Kidney epithelial cell (primary cell): ENCODE results near the gene ELMOD1. TPM values are rescaled to one million over a fixed set of nuclear protein-coding genes. Genes with fewer than 3 reads are reported as not detected.
A peak's percentile ranks its signal among the peaks of the same experiment; 100 is the strongest.

Experiments used
- DNase-seq: peaks from one replicate; pipeline ENCODE4 v3.0.0-alpha.2; 2010; ENCODE audit warnings: low read depth
- H3K27me3 ChIP-seq: 2 replicates; pipeline ENCODE4 v1.6.0; 2011; ENCODE audit warnings: low read length; ENCODE audit not compliant: control insufficient read depth, insufficient read depth
- H3K36me3 ChIP-seq: 2 replicates; pipeline ENCODE4 v1.5.1; 2011; ENCODE audit warnings: low read length; ENCODE audit not compliant: control insufficient read depth, insufficient read depth
- H3K4me3 ChIP-seq: 2 replicates; pipeline ENCODE4 v1.5.1; 2011; ENCODE audit warnings: low read depth, mild to moderate bottlenecking, control low read depth, low read length
- CTCF ChIP-seq: IDR thresholded peaks from 2 replicates; pipeline ENCODE4 v1.5.1; 2011; ENCODE audit warnings: mild to moderate bottlenecking, moderate library complexity, low read length, control low read depth, inconsistent platforms; ENCODE audit not compliant: insufficient read depth, poor library complexity, severe bottlenecking
- total RNA-seq: library from RNA; depleted of rRNA; stranded (reverse); fragments of >200 nt; gene quantifications from 2 replicates; pipeline ENCODE4 v1.2.3, GENCODE V29; 2015

Gene ELMOD1
- total RNA-seq, 1 donor from 2014 or later, result 0.21 TPM

- Histone ChIP-seq H3K27me3 (peaks cover 30% of the 10 kb centered on the region), H3K4me3 (no peak overlapping the region), H3K36me3 (no peaks in the 10 kb centered on the region)
- TF ChIP-seq CTCF, result no peak
- no peak for DNase-seq
Measured at GRCh38 chr11:107592813-107593212, 1.9 kb downstream of the ELMOD1 start.

- no peak for TF ChIP-seq CTCF
- Histone ChIP-seq H3K36me3 (no peaks in the 10 kb centered on the region), H3K4me3 (no peak overlapping the region), H3K27me3 (peaks cover 33% of the 10 kb centered on the region)
- DNase-seq, result no peak
Measured at GRCh38 chr11:107593951-107594350, 3.0 kb downstream of the ELMOD1 start.

- H3K27me3 ChIP-seq, result peaks cover 33% of the 10 kb centered on the region
- no peaks in the 10 kb centered on the region for H3K36me3 ChIP-seq
- no peak for DNase-seq
- TF ChIP-seq CTCF, result no peak
- H3K4me3 ChIP-seq, result no peak overlapping the region
Measured at GRCh38 chr11:107594736-107595135, 3.8 kb downstream of the ELMOD1 start.

GRCh38 chr11:107598225-107599139 lies 7.5 kb downstream of the ELMOD1 start:
- H3K4me3 ChIP-seq, result no peak overlapping the region
- H3K27me3 ChIP-seq, result peaks cover 6% of the 10 kb centered on the region
- DNase-seq, result no peak
- no peaks in the 10 kb centered on the region for H3K36me3 ChIP-seq
- peak; percentile 52 for TF ChIP-seq CTCF

- Histone ChIP-seq H3K27me3 (no peaks in the 10 kb centered on the region), H3K4me3 (no peak overlapping the region), H3K36me3 (no peaks in the 10 kb centered on the region)
- DNase-seq, result no peak
- no peak for TF ChIP-seq CTCF
Measured at GRCh38 chr11:107605061-107606006, 14.4 kb downstream of the ELMOD1 start.
